ENCODE results near the gene TRIM25. TPM values are rescaled to one million over a fixed set of nuclear protein-coding genes. Genes with fewer than 3 reads are reported as not detected.

TRIM25 gene
- total RNA-seq, 1 experiment from 2014 or later: 135 TPM

- intact Hi-C loops (cut with micrococcal nuclease): no loop called here
- peaks cover 10 to 26% of the 10 kb centered on the region in 2 experiments; a peak in 2 of 4 replicates for H3K9me3 ChIP-seq (ENCODE audit: control insufficient read depth in 1 of 2, insufficient read depth in 1 of 2, low read depth in 1 of 2, low read length in 2 of 2)
- ATAC-seq: no peak
- H3K4me1 ChIP-seq (ENCODE audit: control insufficient read depth in 1 of 2, insufficient read depth in 2 of 2, low read length in 2 of 2): no peaks in the 10 kb centered on the region
- CTCF ChIA-PET: no interaction called here
- no peaks in the 10 kb centered on the region for H3K9me2 ChIP-seq (ENCODE audit: insufficient read depth)
- POLR2A ChIA-PET: interaction anchor here (2.4 kb wide), 1 partner anchor 15 kb away, joined by 9 read pairs; the partner anchor contains the start of gene TRIM25
- no TSS peak for BruUV-seq (replicated peaks)
- no peaks in the 10 kb centered on the region for H4K20me1 ChIP-seq (ENCODE audit: insufficient read depth)
- H3K9ac ChIP-seq (ENCODE audit: low read length): no peak overlapping the region
- no peaks in the 10 kb centered on the region for H3K27me3 ChIP-seq (ENCODE audit: insufficient read depth, low read length)
- no peak overlapping the region for H3K4me2 ChIP-seq (ENCODE audit: low read length)
- H3K36me3 ChIP-seq (ENCODE audit: control insufficient read depth in 1 of 2, insufficient read depth in 2 of 2, low read length in 2 of 2): no peaks in the 10 kb centered on the region; a peak in 1 of 4 replicates
- no peak overlapping the region for H2AFZ ChIP-seq (ENCODE audit: low read depth, low read length, poor library complexity, severe bottlenecking)
- RAD21 ChIA-PET (ENCODE audit: low non-redundant PET in 1 of 2, low total read pairs in 2 of 2, uncharacterized antibody in 2 of 2, unreplicated experiment in 2 of 2): no interaction called here
- H3K27ac ChIP-seq (ENCODE audit: low read depth, low read length): no peak overlapping the region
- TF ChIP-seq SIN3A (IDR thresholded peaks at IDR 0.05; ENCODE audit: low read depth) (no peak), FOSL1 (IDR thresholded peaks at IDR 0.05; ENCODE audit: low read depth) (no peak), CBX3 (IDR thresholded peaks at IDR 0.05; ENCODE audit: low read depth) (no peak), EZH2 (IDR thresholded peaks at IDR 0.05) (no peak), JUND (IDR thresholded peaks at IDR 0.05) (no peak), REST (IDR thresholded peaks at IDR 0.05; ENCODE audit: low read depth) (no peak), CEBPB (IDR thresholded peaks at IDR 0.05; ENCODE audit: low read depth) (no peak), MAX (IDR thresholded peaks at IDR 0.05) (no peak), SRF (IDR thresholded peaks at IDR 0.05; ENCODE audit: low read depth) (no peak), POLR2AphosphoS5 (IDR thresholded peaks at IDR 0.05; ENCODE audit: low read depth, low read length) (no peak), EZH2phosphoT487 (IDR thresholded peaks at IDR 0.05; ENCODE audit: borderline replicate concordance) (no peak), POLR2A (IDR thresholded peaks at IDR 0.05; ENCODE audit: borderline replicate concordance, extremely low read depth, insufficient read depth, insufficient read length) (no peak), ZBTB33 (IDR thresholded peaks at IDR 0.05; ENCODE audit: extremely low read depth, insufficient replicate concordance, low read length) (no peak), ZFX (IDR thresholded peaks at IDR 0.05) (no peak), EGR1 (IDR thresholded peaks at IDR 0.05; ENCODE audit: low read depth) (no peak), RAD21 (IDR thresholded peaks at IDR 0.05; ENCODE audit: low read depth) (no peak), ZNF274 (IDR thresholded peaks at IDR 0.05; ENCODE audit: low read depth, low read length) (no peak), ATF3 (IDR thresholded peaks at IDR 0.05) (no peak), TCF7L2 (IDR thresholded peaks at IDR 0.05; ENCODE audit: borderline replicate concordance, extremely low read depth, insufficient read depth, insufficient read length) (no peak), YY1 (IDR thresholded peaks at IDR 0.05; ENCODE audit: extremely low read depth, insufficient replicate concordance, low read depth, low read length) (no peak)
- no peak for DNase-seq (ENCODE audit: low read depth, low spot score)
- no peaks in the 10 kb centered on the region for H3K79me2 ChIP-seq (ENCODE audit: insufficient read depth, low read length)
- H3K4me3 ChIP-seq (replicated peaks in 1 of 2; ENCODE audit: low read depth in 1 of 2, low read length in 2 of 2): no peak overlapping the region
These were observed 14.7 kb upstream of the TRIM25 start for GRCh38 chr17:56928586-56928985.

Data from HCT116 (cell line).